ENCODE data around the gene DOCK9.

- TF ChIP-seq POLR2A (IDR thresholded peaks at IDR 0.05) (no peak), CTCF (IDR thresholded peaks at IDR 0.05) (no peak)
Observed at GRCh38 chr13:99000137-99000536, 22.3 kb upstream of the DOCK9 start.
